ENCODE data around the gene MYH3. TPM values are rescaled to one million over a fixed set of nuclear protein-coding genes. Genes with fewer than 3 reads are reported as not detected.

The MYH3 gene
- under 0.01 and 0.15 TPM in 2 replicates for total RNA-seq

DNA sequence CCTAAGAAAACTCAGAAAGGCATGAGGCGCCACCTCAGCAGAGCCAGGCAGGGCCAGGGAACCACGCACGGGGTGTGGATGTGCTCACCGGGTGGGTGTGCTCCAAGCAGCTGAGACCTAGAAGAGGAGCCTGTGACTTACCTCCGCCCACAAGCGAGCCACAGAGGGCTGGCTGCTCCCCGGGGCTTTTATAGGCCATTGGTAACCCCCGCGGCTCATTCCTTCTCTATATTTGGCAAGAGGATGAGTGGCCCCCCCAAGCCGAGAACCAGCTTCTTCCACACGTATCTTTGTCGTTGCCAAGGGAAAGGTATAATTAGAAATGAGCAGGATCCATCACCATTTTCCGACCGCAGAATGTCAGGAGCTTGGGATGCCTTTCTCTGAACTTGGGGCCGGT lies at the start of gene MYH3:
Gene MYH3, minus strand, starts transcription at position 162 of the 400 bp plus-strand sequence. CDS start 2,245 bp downstream, outside the sequence.

DNA sequence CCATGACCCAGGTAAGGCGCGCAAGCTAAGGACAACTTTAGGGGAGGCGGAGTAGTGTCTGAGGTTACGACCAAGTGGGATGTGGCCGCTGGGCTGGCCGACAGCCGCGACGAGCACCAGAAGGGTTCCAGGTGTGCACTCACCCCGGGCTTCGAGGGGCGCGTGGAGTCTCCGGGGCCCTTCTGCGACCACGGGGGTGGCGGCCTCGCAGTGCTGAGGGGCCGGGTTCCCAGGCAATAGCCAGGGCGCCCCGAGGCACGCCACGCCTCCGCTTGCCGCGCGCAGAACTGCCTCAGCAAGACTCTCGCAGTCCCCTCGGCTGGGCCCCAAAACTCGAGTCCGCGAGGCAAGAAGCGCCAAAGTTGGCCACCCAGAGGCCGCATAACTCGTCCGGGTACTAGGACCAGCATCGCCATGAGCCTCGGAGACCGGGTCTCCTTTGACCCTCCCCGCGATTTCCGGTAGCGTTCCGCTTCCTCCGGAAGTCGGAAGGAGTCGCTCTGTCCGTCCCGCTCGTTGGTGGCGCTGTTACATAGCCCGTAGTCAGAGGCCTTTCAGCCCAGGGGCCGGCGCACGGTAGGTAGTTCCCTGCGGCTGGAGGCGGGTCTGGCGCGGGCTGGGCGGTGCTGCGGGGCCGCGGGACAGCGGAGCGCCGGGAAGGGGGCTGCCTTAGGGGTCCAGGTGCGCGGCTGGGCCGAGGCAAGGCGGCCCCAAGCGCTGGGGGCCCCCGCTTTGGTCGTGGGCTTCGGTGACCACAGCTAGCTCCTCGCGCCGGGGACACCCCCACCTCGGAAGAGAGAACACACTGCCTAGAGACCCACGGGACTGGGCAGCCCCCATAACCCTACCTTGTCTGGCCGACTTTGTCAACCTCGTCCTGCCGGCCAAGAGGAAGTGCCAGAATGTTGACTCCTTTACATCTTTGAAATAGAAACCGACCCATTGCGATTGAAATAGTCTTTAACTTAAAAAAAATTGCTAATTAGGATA lies 40.3 kb upstream of the MYH3 start, which contains the start of the genes ADPRM and SCO1:
Gene ADPRM, plus strand, starts transcription at position 503 of the 990 bp plus-strand sequence. CDS start 7,333 bp downstream, outside the sequence.
Gene SCO1, minus strand, starts transcription at position 442 of the 990 bp plus-strand sequence. Its CDS starts 26 bp downstream, at position 416.

Other genes with a start within 250 kb of the MYH3 start
- not detected in 2 replicates for gene MYH8, start 235.4 kb downstream of the MYH3 start, total RNA-seq
- not detected in 2 replicates for gene MYH4, start 187.8 kb downstream of the MYH3 start, total RNA-seq
- not detected in 2 replicates for gene MYH1, start 138.8 kb downstream of the MYH3 start, total RNA-seq
- not detected in 2 replicates for gene MYH2, start 107.7 kb downstream of the MYH3 start, total RNA-seq
- gene SCO1, start 40.2 kb upstream of the MYH3 start, total RNA-seq = 24.8 and 27.1 TPM in 2 replicates
- gene ADPRM, start 40.3 kb upstream of the MYH3 start, total RNA-seq = 6.4 and 8.1 TPM in 2 replicates
- 2.9 and 3.1 TPM in 2 replicates for gene TMEM220, start 72.7 kb upstream of the MYH3 start, total RNA-seq
- not detected in 2 replicates for gene TMEM238L, start 146.8 kb upstream of the MYH3 start, total RNA-seq
- not detected in 2 replicates for gene PIRT, start 180.8 kb upstream of the MYH3 start, total RNA-seq